ENCODE results near the gene NSF. TPM values are rescaled to one million over a fixed set of nuclear protein-coding genes. Genes with fewer than 3 reads are reported as not detected.
A peak's percentile ranks its signal among the peaks of the same experiment; 100 is the strongest.
"Not testable (repeated sequence)": the region's sequence is repeated elsewhere in the genome, so short reads cannot be mapped to it uniquely, and the experiment has no call there.

NSF gene
- total RNA-seq = 36.1 TPM

- H3K36me3 ChIP-seq; H3K4me3 ChIP-seq; H3K27ac ChIP-seq; H3K4me1 ChIP-seq; DNase-seq (ENCODE audit: extremely low spot score in 2 of 2); H3K27me3 ChIP-seq; intact Hi-C loops (cut with DNase I); H3K9me3 ChIP-seq: not testable (repeated sequence)
Observed at GRCh38 chr17:46590157-46591146, at the start of gene NSF. NSF (plus strand) TSS chr17:46590669; CDS start chr17:46590776, 107 bp downstream.

- H3K4me3 ChIP-seq; H3K36me3 ChIP-seq; H3K4me1 ChIP-seq; DNase-seq (ENCODE audit: extremely low spot score in 2 of 2); H3K9me3 ChIP-seq; H3K27ac ChIP-seq; intact Hi-C loops (cut with DNase I); H3K27me3 ChIP-seq: not testable (repeated sequence)
Observed at GRCh38 chr17:46548607-46549006, 41.9 kb upstream of the NSF start.

- not testable (repeated sequence) for H3K9me3 ChIP-seq
Observed at GRCh38 chr17:46559155-46559554, 31.3 kb upstream of the NSF start.

GRCh38 chr17:46560048-46560447 lies 30.4 kb upstream of the NSF start:
- H3K4me3 ChIP-seq; H3K4me1 ChIP-seq; H3K27me3 ChIP-seq; H3K9me3 ChIP-seq; DNase-seq (ENCODE audit: extremely low spot score in 2 of 2); H3K27ac ChIP-seq; H3K36me3 ChIP-seq; intact Hi-C loops (cut with DNase I): not testable (repeated sequence)

More at GRCh38 chr17:46559155-46559554, 31.3 kb upstream of the NSF start:
- intact Hi-C loops (cut with DNase I); H3K4me1 ChIP-seq; DNase-seq (ENCODE audit: extremely low spot score in 2 of 2); H3K27me3 ChIP-seq; H3K4me3 ChIP-seq; H3K36me3 ChIP-seq; H3K27ac ChIP-seq: not testable (repeated sequence)

- H3K27ac ChIP-seq; intact Hi-C loops (cut with DNase I); H3K36me3 ChIP-seq; H3K4me1 ChIP-seq; DNase-seq (ENCODE audit: extremely low spot score in 2 of 2); H3K27me3 ChIP-seq; H3K4me3 ChIP-seq; H3K9me3 ChIP-seq: not testable (repeated sequence)
Observed at GRCh38 chr17:46566284-46566683, 24.2 kb upstream of the NSF start.

GRCh38 chr17:46566980-46567379 lies 23.5 kb upstream of the NSF start:
- DNase-seq (ENCODE audit: extremely low spot score in 2 of 2); H3K27ac ChIP-seq; intact Hi-C loops (cut with DNase I): not testable (repeated sequence)

GRCh38 chr17:46571796-46572195 lies 18.7 kb upstream of the NSF start:
- H3K27me3 ChIP-seq; H3K36me3 ChIP-seq; H3K27ac ChIP-seq; H3K4me3 ChIP-seq; DNase-seq (ENCODE audit: extremely low spot score in 2 of 2); H3K4me1 ChIP-seq; H3K9me3 ChIP-seq; intact Hi-C loops (cut with DNase I): not testable (repeated sequence)

More at GRCh38 chr17:46566980-46567379, 23.5 kb upstream of the NSF start:
- not testable (repeated sequence) for H3K27me3 ChIP-seq, H3K36me3 ChIP-seq, H3K4me3 ChIP-seq, H3K9me3 ChIP-seq, H3K4me1 ChIP-seq

GRCh38 chr17:46579083-46580075 lies 11.1 kb upstream of the NSF start, which contains the start of gene ARL17A:
ARL17A (minus strand) TSS chr17:46579691; CDS start chr17:46576322, 3,369 bp downstream.
- DNase-seq (ENCODE audit: extremely low spot score in 2 of 2); H3K27me3 ChIP-seq; H3K27ac ChIP-seq; H3K9me3 ChIP-seq; intact Hi-C loops (cut with DNase I); H3K4me1 ChIP-seq; H3K36me3 ChIP-seq: not testable (repeated sequence)
- H3K4me3 ChIP-seq = peak within 1 kb of the TSS in 1 of 2 donors; percentile 18

- H3K27ac ChIP-seq; H3K4me1 ChIP-seq; DNase-seq (ENCODE audit: extremely low spot score in 2 of 2); intact Hi-C loops (cut with DNase I); H3K27me3 ChIP-seq; H3K36me3 ChIP-seq; H3K9me3 ChIP-seq: not testable (repeated sequence)
- H3K4me3 ChIP-seq = peak overlapping the region in 1 of 2 donors; percentile 18
Observed at GRCh38 chr17:46580082-46580481, 10.4 kb upstream of the NSF start.

GRCh38 chr17:46585444-46585843 lies 5.0 kb upstream of the NSF start:
- H3K4me1 ChIP-seq; H3K27ac ChIP-seq; H3K4me3 ChIP-seq; DNase-seq (ENCODE audit: extremely low spot score in 2 of 2); H3K9me3 ChIP-seq; intact Hi-C loops (cut with DNase I); H3K27me3 ChIP-seq; H3K36me3 ChIP-seq: not testable (repeated sequence)

- not testable (repeated sequence) for H3K9me3 ChIP-seq
Observed at GRCh38 chr17:46591332-46591731, 863 bp downstream of the NSF start.

GRCh38 chr17:46598344-46598931 lies 8.0 kb downstream of the NSF start:
- H3K9me3 ChIP-seq; H3K36me3 ChIP-seq; H3K27ac ChIP-seq; H3K4me3 ChIP-seq; DNase-seq (ENCODE audit: extremely low spot score in 2 of 2); intact Hi-C loops (cut with DNase I); H3K27me3 ChIP-seq; H3K4me1 ChIP-seq: not testable (repeated sequence)

More at GRCh38 chr17:46591332-46591731, 863 bp downstream of the NSF start:
- intact Hi-C loops (cut with DNase I); H3K4me3 ChIP-seq; H3K27me3 ChIP-seq; H3K4me1 ChIP-seq; DNase-seq (ENCODE audit: extremely low spot score in 2 of 2); H3K27ac ChIP-seq; H3K36me3 ChIP-seq: not testable (repeated sequence)

GRCh38 chr17:46600767-46601166 lies 10.3 kb downstream of the NSF start:
- H3K36me3 ChIP-seq; intact Hi-C loops (cut with DNase I); H3K27ac ChIP-seq; H3K4me3 ChIP-seq; H3K9me3 ChIP-seq; DNase-seq (ENCODE audit: extremely low spot score in 2 of 2); H3K4me1 ChIP-seq; H3K27me3 ChIP-seq: not testable (repeated sequence)
